H1 (cell line): Measurements from ENCODE around the gene NUTM2F.
"Not testable (repeated sequence)": the region's sequence is repeated elsewhere in the genome, so short reads cannot be mapped to it uniquely, and the experiment has no call there.

ENCODE experiments used
- CEBPB ChIP-seq: IDR thresholded peaks from 2 replicates; pipeline ENCODE4 v1.6.1; 2012; ENCODE audit warnings: low read depth, low read length
- CHD2 ChIP-seq: IDR thresholded peaks from 2 replicates; pipeline ENCODE4 v1.6.1; 2012; ENCODE audit warnings: low read length, improper control_type of control experiment
- EZH2 ChIP-seq: fragments of 200-600 bp; sonication (generic); IDR thresholded peaks from 2 replicates; pipeline ENCODE4 v1.7.1; 2012; ENCODE audit warnings: low read depth, mild to moderate bottlenecking, moderate library complexity, low read length, inconsistent platforms; ENCODE audit not compliant: severe bottlenecking
- HDAC6 ChIP-seq: IDR thresholded peaks from one replicate; pipeline ENCODE4 v1.7.1; 2012; ENCODE audit warnings: low read depth, mild to moderate bottlenecking, inconsistent platforms, low read length, moderate library complexity
- PHF8 ChIP-seq: fragments of 200-600 bp; sonication (generic); conservative IDR thresholded peaks from 2 replicates; pipeline ENCODE4 v1.7.1; 2012; ENCODE audit warnings: low read depth, mild to moderate bottlenecking, inconsistent platforms, low read length, moderate library complexity
- POLR2AphosphoS5 ChIP-seq: IDR thresholded peaks from 2 replicates; pipeline ENCODE4 v1.6.1; 2011; ENCODE audit warnings: low read depth, low read length
- TEAD4 ChIP-seq: IDR thresholded peaks from 2 replicates; pipeline ENCODE4 v1.6.1; 2012; ENCODE audit warnings: low read depth, low read length, inconsistent platforms, mixed read lengths
- YY1 ChIP-seq: IDR thresholded peaks from 2 replicates; pipeline ENCODE4 v1.6.1; 2011; ENCODE audit warnings: low read depth, mild to moderate bottlenecking, low read length
- TF ChIP-seq, protein P1 (sequence below): IDR thresholded peaks from 2 replicates; pipeline ENCODE4 v1.6.1; 2012; ENCODE audit warnings: inconsistent platforms
- TF ChIP-seq, protein P2 (sequence below), 3 experiments: IDR thresholded peaks; 1 replicate in 2 of 3; 2 replicates in 1 of 3; pipeline versions ENCODE4 v1.5.1 to v1.6.1; 2011; ENCODE audit warnings: low read length in 3 of 3, mild to moderate bottlenecking in 3 of 3, inconsistent platforms in 2 of 3, low read depth in 1 of 3, moderate library complexity in 1 of 3; ENCODE audit not compliant: insufficient read depth in 1 of 3; ENCODE audit errors: control extremely low read depth in 1 of 3
- TF ChIP-seq, protein P3 (sequence below): IDR thresholded peaks from 2 replicates; pipeline ENCODE4 v1.6.1; 2012; ENCODE audit warnings: low read length, inconsistent platforms

DNA sequence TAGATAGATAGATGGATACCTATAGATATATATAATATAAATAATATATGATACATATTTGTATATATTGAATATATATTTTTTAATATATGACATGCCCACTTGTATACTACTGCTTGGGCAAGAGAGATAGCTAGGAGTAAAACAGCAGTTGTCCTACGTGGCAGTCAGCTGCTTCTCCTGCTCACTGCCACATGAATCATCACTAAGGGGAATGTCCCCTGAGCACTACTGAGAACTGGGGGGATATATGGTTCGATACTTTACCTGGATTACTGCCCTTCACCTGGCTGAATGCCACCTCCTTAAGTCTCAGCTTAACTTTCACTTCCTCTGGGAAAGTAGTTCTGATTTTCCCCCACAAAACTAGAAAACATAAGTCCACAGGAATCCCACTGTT, 13.3 kb upstream of the NUTM2F start:
- TF ChIP-seq, protein P1, sequence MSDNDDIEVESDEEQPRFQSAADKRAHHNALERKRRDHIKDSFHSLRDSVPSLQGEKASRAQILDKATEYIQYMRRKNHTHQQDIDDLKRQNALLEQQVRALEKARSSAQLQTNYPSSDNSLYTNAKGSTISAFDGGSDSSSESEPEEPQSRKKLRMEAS, result not testable (repeated sequence)
- TF ChIP-seq, protein P2, sequence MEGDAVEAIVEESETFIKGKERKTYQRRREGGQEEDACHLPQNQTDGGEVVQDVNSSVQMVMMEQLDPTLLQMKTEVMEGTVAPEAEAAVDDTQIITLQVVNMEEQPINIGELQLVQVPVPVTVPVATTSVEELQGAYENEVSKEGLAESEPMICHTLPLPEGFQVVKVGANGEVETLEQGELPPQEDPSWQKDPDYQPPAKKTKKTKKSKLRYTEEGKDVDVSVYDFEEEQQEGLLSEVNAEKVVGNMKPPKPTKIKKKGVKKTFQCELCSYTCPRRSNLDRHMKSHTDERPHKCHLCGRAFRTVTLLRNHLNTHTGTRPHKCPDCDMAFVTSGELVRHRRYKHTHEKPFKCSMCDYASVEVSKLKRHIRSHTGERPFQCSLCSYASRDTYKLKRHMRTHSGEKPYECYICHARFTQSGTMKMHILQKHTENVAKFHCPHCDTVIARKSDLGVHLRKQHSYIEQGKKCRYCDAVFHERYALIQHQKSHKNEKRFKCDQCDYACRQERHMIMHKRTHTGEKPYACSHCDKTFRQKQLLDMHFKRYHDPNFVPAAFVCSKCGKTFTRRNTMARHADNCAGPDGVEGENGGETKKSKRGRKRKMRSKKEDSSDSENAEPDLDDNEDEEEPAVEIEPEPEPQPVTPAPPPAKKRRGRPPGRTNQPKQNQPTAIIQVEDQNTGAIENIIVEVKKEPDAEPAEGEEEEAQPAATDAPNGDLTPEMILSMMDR (IDR thresholded peaks at IDR 0.05; ENCODE audit: control extremely low read depth in 1 of 3, insufficient read depth in 1 of 3, low read depth in 1 of 3, low read length in 3 of 3), result not testable (repeated sequence)
- TF ChIP-seq POLR2AphosphoS5, HDAC6, CHD2, EZH2, PHF8, CEBPB, YY1, TEAD4: not testable (repeated sequence)
- TF ChIP-seq, protein P3, sequence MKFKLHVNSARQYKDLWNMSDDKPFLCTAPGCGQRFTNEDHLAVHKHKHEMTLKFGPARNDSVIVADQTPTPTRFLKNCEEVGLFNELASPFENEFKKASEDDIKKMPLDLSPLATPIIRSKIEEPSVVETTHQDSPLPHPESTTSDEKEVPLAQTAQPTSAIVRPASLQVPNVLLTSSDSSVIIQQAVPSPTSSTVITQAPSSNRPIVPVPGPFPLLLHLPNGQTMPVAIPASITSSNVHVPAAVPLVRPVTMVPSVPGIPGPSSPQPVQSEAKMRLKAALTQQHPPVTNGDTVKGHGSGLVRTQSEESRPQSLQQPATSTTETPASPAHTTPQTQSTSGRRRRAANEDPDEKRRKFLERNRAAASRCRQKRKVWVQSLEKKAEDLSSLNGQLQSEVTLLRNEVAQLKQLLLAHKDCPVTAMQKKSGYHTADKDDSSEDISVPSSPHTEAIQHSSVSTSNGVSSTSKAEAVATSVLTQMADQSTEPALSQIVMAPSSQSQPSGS, result not testable (repeated sequence)
